HG02588 (cell line): Measurements from ENCODE around the gene ATXN2.
"Not testable (repeated sequence)": the region's sequence is repeated elsewhere in the genome, so short reads cannot be mapped to it uniquely, and the experiment has no call there.

Experiments
- ATAC-seq: cut with Tn5 transposase; IDR thresholded peaks from one replicate; pipeline ENCODE4 v1.9.1; 2021; ENCODE audit warnings: mild to moderate bottlenecking, moderate library complexity; ENCODE audit not compliant: unreplicated experiment

The ATXN2 gene

DNA sequence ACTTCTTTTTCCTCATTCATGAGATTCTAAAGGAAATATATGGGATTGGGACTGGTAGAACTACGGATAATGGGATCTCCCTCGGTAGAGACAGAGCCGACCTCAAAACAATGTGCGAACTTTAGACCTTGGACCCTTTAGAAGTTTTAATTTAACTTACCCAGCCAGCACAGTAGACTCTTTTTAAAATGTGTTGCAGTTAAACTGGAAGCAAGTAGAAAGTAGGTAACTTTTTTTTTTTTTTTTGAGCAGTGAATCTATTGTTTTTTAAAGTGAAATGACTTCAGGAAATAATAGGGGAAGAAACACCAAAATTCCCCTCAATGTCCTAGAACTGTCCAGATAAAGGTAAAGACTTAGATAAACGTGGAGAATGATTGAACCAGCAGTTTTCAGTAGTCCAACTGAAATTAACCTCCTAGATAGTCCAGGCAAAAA, 1.1 kb upstream of the ATXN2 start:
- no peak for ATAC-seq

DNA sequence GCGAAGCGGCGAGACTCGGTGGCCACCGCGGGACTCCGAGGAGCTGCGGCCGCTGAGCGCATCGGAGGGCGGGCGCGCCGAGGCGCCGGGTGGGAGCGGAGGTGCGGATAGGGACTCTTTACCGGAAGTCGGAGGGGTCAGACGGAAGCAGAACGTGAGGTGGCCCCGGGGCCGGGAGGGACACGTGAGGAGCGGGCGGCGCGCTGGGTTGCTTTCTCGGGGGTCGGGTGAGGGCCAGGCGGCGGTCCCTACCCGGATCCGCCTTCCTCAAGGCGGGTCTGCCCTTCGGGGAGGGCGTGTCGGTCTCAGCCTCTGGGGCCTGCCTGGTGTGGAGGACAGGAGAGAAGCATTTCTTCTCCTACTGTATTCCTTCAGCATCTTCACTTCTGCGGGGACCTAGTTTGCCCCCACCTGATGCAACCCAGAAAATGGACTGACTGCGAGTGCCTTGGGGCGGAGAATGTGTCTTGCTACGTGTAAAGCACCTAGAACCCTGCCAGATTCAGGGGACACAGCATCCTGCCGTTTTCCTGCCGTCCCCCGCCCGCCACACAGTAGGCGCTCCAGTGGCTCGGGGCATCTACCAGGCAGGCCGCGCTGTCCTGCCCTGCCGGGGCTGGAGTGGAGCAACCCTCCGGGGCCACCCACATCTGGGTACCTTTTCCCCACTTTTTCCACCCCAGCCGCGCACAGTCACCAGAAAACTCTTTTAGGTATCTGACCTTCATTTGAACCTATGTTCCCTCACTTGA, 514 bp upstream of the ATXN2 start:
- peak; percentile 56 for ATAC-seq

GRCh38 chr12:111597831-111598636, 1.1 kb downstream of the ATXN2 start:
- ATAC-seq, result peak; percentile 22

GRCh38 chr12:111596985-111597830, 1.9 kb downstream of the ATXN2 start:
- no peak for ATAC-seq

DNA sequence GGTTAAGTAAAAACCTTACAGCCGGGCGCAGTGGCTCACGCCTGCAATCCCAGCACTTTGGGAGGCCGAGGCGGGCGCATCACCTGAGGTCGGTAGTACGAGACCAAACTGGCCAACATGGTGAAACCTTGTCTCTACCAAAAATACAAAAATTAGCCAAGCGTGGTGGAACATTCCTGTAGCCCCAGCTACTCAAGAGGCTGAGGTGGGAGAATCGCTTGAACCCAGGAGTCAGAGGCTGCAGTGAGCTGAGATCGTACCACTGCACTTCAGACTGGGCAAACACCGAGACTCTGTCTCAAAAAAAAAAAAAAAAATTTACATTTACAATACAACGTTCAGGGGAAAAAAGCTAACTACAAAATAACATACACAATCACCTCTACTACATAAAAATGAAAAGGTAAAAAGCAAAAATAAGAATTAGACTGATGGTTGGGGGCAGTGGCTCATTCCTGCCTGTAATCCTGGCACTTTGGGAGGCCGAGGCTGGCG, 3.7 kb downstream of the ATXN2 start:
- ATAC-seq, result not testable (repeated sequence)

DNA sequence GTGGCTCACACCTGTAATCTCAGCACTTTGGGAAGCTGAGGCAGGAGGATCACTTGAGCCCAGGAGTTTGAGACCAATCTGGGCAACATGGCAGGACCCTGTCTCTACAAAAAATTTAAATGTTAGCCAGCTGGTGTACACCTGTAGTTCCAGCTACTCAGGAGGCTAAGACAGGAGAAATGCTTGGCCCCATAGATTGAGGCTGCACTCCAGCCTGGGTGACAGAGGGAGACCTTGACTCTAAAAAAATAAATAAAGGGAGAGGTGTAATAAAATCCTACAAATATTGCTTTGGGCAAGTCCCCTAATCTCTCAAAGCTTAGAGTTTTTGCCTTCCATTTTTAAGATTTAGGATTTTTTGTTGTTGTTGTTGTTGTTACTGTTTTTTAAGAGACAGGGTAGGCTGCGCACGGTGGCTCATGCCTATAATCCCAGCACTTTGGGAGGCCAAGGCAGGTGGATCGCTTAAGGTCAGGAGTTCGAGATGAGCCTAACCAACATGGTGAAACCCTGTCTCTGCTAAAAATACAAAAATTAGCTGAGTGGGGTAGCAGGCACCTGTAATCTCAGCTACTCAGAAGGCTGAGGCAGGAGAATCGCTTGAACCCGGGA, 7.6 kb downstream of the ATXN2 start:
- ATAC-seq, result not testable (repeated sequence)

DNA sequence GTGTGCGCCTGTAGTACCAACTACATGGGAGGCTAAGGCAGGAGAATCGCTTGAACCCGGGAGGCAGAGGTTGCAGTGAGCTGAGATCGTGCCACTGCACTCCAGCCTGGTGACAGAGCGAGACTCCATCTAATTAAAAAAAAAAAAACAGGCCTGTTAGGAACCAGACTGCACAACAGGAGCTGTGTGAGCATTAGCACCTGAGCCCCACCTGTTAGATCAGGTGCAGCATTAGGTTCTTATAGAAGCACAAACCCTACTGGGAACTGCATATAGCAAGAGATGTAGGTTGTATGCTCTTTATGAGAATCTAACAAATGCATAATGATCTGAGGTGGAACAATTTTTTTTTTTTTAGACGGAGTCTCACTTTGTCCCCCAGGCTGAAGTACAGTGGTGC, 8.6 kb downstream of the ATXN2 start:
- ATAC-seq, result no peak

- ATAC-seq, result no peak
These were observed 9.5 kb downstream of the ATXN2 start for GRCh38 chr12:111589601-111590000.

- ATAC-seq, result no peak
These were observed 11.1 kb downstream of the ATXN2 start for GRCh38 chr12:111588010-111588409.

- no peak for ATAC-seq
These were observed 12.1 kb downstream of the ATXN2 start for GRCh38 chr12:111586986-111587385.

GRCh38 chr12:111585690-111586089, 13.4 kb downstream of the ATXN2 start:
- no peak for ATAC-seq

- ATAC-seq, result no peak
These were observed 14.2 kb downstream of the ATXN2 start for GRCh38 chr12:111584959-111585358.

GRCh38 chr12:111583506-111583905, 15.6 kb downstream of the ATXN2 start:
- ATAC-seq, result not testable (repeated sequence)

DNA sequence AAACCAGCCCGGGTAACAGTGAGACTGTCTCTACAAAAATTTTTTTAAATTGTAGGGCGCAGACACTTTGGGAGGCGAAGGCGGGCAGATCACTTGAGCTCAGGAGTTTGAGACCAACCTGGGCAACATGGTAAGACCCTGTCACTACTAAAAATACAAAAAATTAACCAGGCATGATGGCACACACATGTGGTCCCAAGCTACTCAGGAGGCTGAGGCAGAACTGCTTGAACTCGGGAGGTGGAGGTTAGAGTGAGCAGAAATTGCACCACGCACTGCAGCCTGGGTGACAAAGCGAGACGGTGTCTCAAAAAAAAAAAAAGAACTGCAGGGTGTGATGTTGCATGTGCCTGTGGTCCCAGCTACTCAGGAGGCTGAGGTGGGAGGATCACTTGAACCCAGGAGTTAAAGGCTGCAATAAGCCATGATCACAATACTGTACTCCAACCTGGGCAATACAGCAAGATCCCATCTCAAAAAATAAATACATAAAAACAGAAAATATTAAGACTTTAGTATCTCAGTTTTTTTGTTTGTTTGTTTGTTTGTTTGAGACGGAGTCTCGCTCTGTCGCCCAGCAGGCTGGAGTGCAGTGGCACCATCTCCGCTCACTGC, 16.9 kb downstream of the ATXN2 start:
- no peak for ATAC-seq

- ATAC-seq, result no peak
These were observed 17.5 kb downstream of the ATXN2 start for GRCh38 chr12:111581434-111582132.

- ATAC-seq, result no peak
These were observed 18.4 kb downstream of the ATXN2 start for GRCh38 chr12:111580737-111581136.

GRCh38 chr12:111580119-111580425, 19.0 kb downstream of the ATXN2 start:
- ATAC-seq, result no peak

- no peak for ATAC-seq
These were observed 20.2 kb downstream of the ATXN2 start for GRCh38 chr12:111578971-111579340.

DNA sequence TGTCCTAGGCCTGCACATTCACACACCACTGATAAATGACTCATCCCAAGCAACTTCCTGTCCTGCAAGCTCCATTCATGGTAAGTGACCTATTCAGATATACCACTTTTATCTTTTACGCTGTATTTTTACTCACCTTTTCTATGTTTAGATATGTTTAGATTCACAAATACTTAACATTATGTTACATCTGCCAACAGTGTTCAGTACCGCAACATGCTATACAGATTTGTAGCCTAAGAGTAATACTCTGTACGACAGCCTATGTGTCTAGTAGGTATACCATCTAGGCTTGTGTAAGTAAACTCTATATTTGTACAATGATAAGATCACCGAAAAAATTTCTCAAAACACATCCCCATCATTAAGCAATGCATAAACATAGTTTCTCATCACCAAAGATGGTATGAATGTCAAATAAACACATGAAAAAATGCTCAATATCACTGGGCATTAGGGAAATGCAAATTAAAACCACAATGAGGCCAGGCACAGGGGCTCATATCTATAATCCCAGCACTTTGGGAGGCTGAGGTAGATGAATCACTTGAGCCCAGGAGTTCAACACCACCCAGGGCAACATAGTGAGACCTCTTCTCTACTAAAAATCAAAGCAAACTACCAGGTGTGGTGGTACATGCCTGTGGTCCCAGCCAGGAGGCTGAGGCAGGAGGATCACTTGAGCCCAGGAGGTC, 20.7 kb downstream of the ATXN2 start:
- ATAC-seq, result no peak
